K562 (cell line): ENCODE measurements around the gene OSBPL3. TPM values are rescaled to one million over a fixed set of nuclear protein-coding genes. Genes with fewer than 3 reads are reported as not detected.

ENCODE experiments used
- ATAC-seq: fragments of 200-7000 bp; cut with Tn5 transposase; 3 replicates; pipeline ENCODE4 v1.9.1; 2020; ENCODE audit warnings: moderate library complexity
- BruUV-seq: library from RNA; stranded (reverse); fragments of 400-500 nt; replicated peaks from 2 replicates; lab custom pipeline; 2021; lab: Mats Ljungman, UMichigan
- CTCF ChIA-PET: fragments of 300-600 bp; formaldehyde crosslinking; extraction: SDS; loops from one replicate; lab custom pipeline; 2021; ENCODE audit warnings: low intra/inter-chr PET ratio; lab: Yijun Ruan, JAX
- POLR2A ChIA-PET: fragments of 300-600, 350-650 bp; sonication (Branson Sonifier 250); formaldehyde crosslinking; extraction: SDS; loops from one replicate; lab custom pipeline; 2021; ENCODE audit warnings: antibody characterized with exemption, inconsistent platforms; lab: Yijun Ruan, JAX
- DNase-seq, 4 experiments: peaks; one replicate each; pipeline versions ENCODE4 v3.0.0 to v3.0.0-alpha.2; 2011 to 2018; ENCODE audit warnings: low spot score in 3 of 4, mixed read lengths in 3 of 4; ENCODE audit errors: extremely low read depth in 1 of 4
- FAIRE-seq: peaks from 2 replicates; lab custom pipeline; 2011; peaks lifted over from hg19 to GRCh38; lab: Jason Lieb, UNC
- H2AFZ ChIP-seq: 2 replicates; pipeline ENCODE4 v1.6.0; 2011; ENCODE audit warnings: low read depth, low read length, control low read depth, inconsistent platforms
- H3K27ac ChIP-seq: fragments of 200-600 bp; 3 replicates; pipeline ENCODE4 v1.8.0; 2011; ENCODE audit warnings: low read depth, mild to moderate bottlenecking, control low read depth, inconsistent platforms, low read length, moderate library complexity, mixed read lengths; ENCODE audit errors: extremely low read depth
- H3K27me3 ChIP-seq, 2 experiments: fragments of 300-600 bp in 1 of 2; 2 replicates in 1 of 2; 3 replicates in 1 of 2; pipeline versions ENCODE4 v1.6.0 to v1.8.0; 2011; ENCODE audit warnings: inconsistent platforms in 2 of 2, low read length in 2 of 2, mild to moderate bottlenecking in 1 of 2, mixed read lengths in 1 of 2, moderate library complexity in 1 of 2; ENCODE audit not compliant: control insufficient read depth in 2 of 2, insufficient read depth in 2 of 2
- H3K36me3 ChIP-seq: fragments of 300-600 bp; 3 replicates; pipeline ENCODE4 v1.8.0; 2011; ENCODE audit warnings: mild to moderate bottlenecking, low read length, inconsistent platforms; ENCODE audit not compliant: control insufficient read depth, insufficient read depth
- H3K4me1 ChIP-seq, 2 experiments: fragments of 200-600 bp in 1 of 2; replicated peaks in 1 of 2; 2 replicates in 1 of 2; 3 replicates in 1 of 2; pipeline versions ENCODE4 v1.5.1 to v1.8.0; 2011; ENCODE audit warnings: inconsistent platforms in 2 of 2, low read length in 2 of 2, mild to moderate bottlenecking in 1 of 2, mixed read lengths in 1 of 2, moderate library complexity in 1 of 2; ENCODE audit not compliant: control insufficient read depth in 2 of 2, insufficient read depth in 2 of 2
- H3K4me2 ChIP-seq: 2 replicates; pipeline ENCODE4 v1.6.1; 2011; ENCODE audit warnings: low read length, control low read depth, inconsistent platforms, mixed read lengths; ENCODE audit not compliant: insufficient read depth
- H3K4me3 ChIP-seq: fragments of 200-600 bp; sonication (generic), shearing (Covaris generic); 2 replicates; pipeline ENCODE4 v1.5.1; 2016; ENCODE audit warnings: control low read depth, inconsistent platforms
- H3K79me2 ChIP-seq: fragments of 200-600 bp; 3 replicates; pipeline ENCODE4 v1.8.0; 2011; ENCODE audit warnings: low read length, inconsistent platforms; ENCODE audit not compliant: control insufficient read depth, insufficient read depth
- H3K9ac ChIP-seq, 2 experiments: 2 replicates each; pipeline versions ENCODE4 v1.6.0 to v1.6.1; 2011; ENCODE audit warnings: low read depth in 2 of 2, low read length in 2 of 2, control low read depth in 1 of 2, inconsistent platforms in 1 of 2, mild to moderate bottlenecking in 1 of 2, mixed read lengths in 1 of 2; ENCODE audit not compliant: insufficient read depth in 1 of 2
- H3K9me1 ChIP-seq: one replicate; pipeline ENCODE4 v1.6.0; 2011; ENCODE audit warnings: inconsistent platforms, mild to moderate bottlenecking, low read length, moderate library complexity; ENCODE audit not compliant: control insufficient read depth, insufficient read depth
- H3K9me3 ChIP-seq: replicated peaks from 2 replicates; pipeline ENCODE4 v1.5.1; 2011; ENCODE audit warnings: low read depth, low read length, inconsistent platforms; ENCODE audit not compliant: control insufficient read depth, insufficient read depth
- H4K20me1 ChIP-seq: replicated peaks from 2 replicates; pipeline ENCODE4 v1.6.1; 2011; ENCODE audit warnings: low read length, inconsistent platforms, mixed read lengths; ENCODE audit not compliant: control insufficient read depth, insufficient read depth
- FIP1L1 ChIP-seq: fragments of 200-400 bp; formaldehyde crosslinking; IDR thresholded peaks from 2 replicates; pipeline ENCODE4 v1.6.1; 2018; ENCODE audit warnings: mild to moderate bottlenecking, low read depth, low read length; ENCODE audit not compliant: poor library complexity, severe bottlenecking
- FOXA1 ChIP-seq: fragments of 450-650 bp; IDR thresholded peaks from 2 replicates; pipeline ENCODE4 v1.6.1; 2016; ENCODE audit warnings: mild to moderate bottlenecking, borderline replicate concordance
- NR2F6 ChIP-seq: fragments of 450-650 bp; formaldehyde crosslinking; IDR thresholded peaks from 2 replicates; pipeline ENCODE4 v1.4.0; 2020; ENCODE audit warnings: mild to moderate bottlenecking
- POU5F1 ChIP-seq: fragments of 150-350 bp; IDR thresholded peaks from 2 replicates; pipeline ENCODE4 v1.6.1; 2014; ENCODE audit warnings: borderline replicate concordance, low read length, low read depth, mild to moderate bottlenecking; ENCODE audit not compliant: partially characterized antibody
- XRCC3 ChIP-seq: fragments of 450-650 bp; IDR thresholded peaks from 2 replicates; pipeline ENCODE4 v1.6.1; 2017; ENCODE audit warnings: mild to moderate bottlenecking, moderate library complexity
- ZNF212 ChIP-seq: fragments of 450-650 bp; formaldehyde crosslinking; IDR thresholded peaks from 2 replicates; pipeline ENCODE4 v1.4.0; 2020; ENCODE audit warnings: mild to moderate bottlenecking
- ZNF584 ChIP-seq: fragments of 200-800 bp; sonication (Bioruptor generic); IDR thresholded peaks from 2 replicates; pipeline ENCODE4 v1.6.1; 2016; ENCODE audit warnings: low read depth, mild to moderate bottlenecking, missing genetic modification characterization, missing compliant biosample characterization
- WGBS: fragments of 100-300 bp; shearing (Covaris generic); methylation state at CpG from one replicate; pipeline ENCODE4 v1.1.6; 2016; ENCODE audit warnings: low coverage, mixed read lengths; ENCODE audit not compliant: insufficient coverage; ENCODE audit errors: missing lambda C conversion rate; 5-methylcytosine and 5-hydroxymethylcytosine counted together
- in situ Hi-C: fragments of 300-500 bp; cut with MboI; formaldehyde crosslinking; loops from 4 replicates; pipeline ENCODE4 v1.15.0; 2018; ENCODE audit warnings: inconsistent platforms, mixed read lengths
- intact Hi-C: fragments of 100-400 bp; cut with micrococcal nuclease; formaldehyde crosslinking; loops from 2 replicates; pipeline ENCODE4 v1.14.2; 2022
- polyA plus RNA-seq, 8 experiments: library from polyadenylated mRNA; depleted of rRNA in 4 of 8; stranded (reverse) in 5 of 8; unstranded in 3 of 8; fragments of >200 nt; fragmentation: Nextera tagmentation in 2 of 8; fragmentation: Illumina TruSeq in 1 of 8; extraction: Ambion mirVana in 2 of 8; extraction: Trizol in 1 of 8; gene quantifications; 2 replicates each; pipeline versions ENCODE4 v1.2.1 to v1.2.3, GENCODE V29; 2011 to 2014; ENCODE audit warnings: inconsistent platforms in 1 of 8, missing spikeins in 1 of 8
- total RNA-seq, 7 experiments: library from RNA; depleted of rRNA in 6 of 7; stranded (reverse); fragments of >200 nt in 6 of 7; fragmentation: Illumina TruSeq in 2 of 7; extraction: Trizol in 2 of 7; gene quantifications; 2 replicates each; pipeline versions ENCODE4 v1.2.1 to v1.2.3, GENCODE V29; 2011 to 2021; ENCODE audit warnings: low replicate concordance in 1 of 7

The OSBPL3 gene
- total and polyA plus RNA-seq, 9 of the 15 experiments (the other 6 are each of a cell fraction or from before 2014, with no cell fraction given): 4.8 to 37.2 (median 26.5) TPM

DNA sequence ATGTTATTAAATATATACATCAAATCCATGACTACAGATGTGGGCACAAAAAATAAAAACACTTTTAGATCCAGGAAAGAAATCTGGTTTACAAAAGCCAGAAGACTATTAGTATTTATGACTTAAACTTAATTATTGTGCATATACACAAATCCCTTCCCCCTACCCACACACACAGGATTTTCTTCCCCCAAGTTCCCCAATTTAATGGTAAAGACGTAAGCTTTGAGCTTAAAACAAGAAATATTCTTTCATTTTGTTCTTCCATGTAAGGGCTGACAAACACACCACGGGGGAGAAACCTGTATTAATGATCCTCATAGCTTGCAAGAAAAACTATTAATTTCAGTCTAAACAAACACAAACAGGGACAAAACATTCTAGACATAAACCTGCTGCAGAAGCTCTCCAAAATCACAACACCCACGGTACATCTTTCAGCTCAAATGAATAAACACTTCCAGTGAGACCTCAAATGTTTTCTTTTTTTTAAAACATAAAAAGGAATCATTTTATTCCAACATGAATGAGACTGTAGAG, 28.5 kb downstream of the OSBPL3 start:
- in situ Hi-C loops: no loop called here
- Histone ChIP-seq H3K9me3 (no peaks in the 10 kb centered on the region), H3K27me3 (no peaks in the 10 kb centered on the region), H2AFZ (no peak overlapping the region), H3K36me3 (no peaks in the 10 kb centered on the region), H4K20me1 (no peaks in the 10 kb centered on the region; the same call in 1 of the 2 replicates), H3K4me2 (no peak overlapping the region), H3K9ac (no peak overlapping the region), H3K79me2 (peaks cover 97% of the 10 kb centered on the region), H3K27ac (no peak overlapping the region), H3K9me1 (no peaks in the 10 kb centered on the region), H3K4me3 (no peak overlapping the region), H3K4me1 (peaks cover 0 to 2% of the 10 kb centered on the region in 2 experiments; a peak in 2 of 5 replicates)
- DNase-seq (no peak), FAIRE-seq (no peak), ATAC-seq (no peak)
- no TSS peak for BruUV-seq
- TF ChIP-seq FOXA1 (no peak), POU5F1 (no peak), ZNF212 (CRISPR knock-in tag) (no peak), XRCC3 (no peak), NR2F6 (CRISPR knock-in tag) (no peak), ZNF584 (CRISPR knock-in tag) (no peak), FIP1L1 (no peak)
- ChIA-PET CTCF (no interaction called here), POLR2A (interaction anchor here (0.8 to 1.2 kb wide), 2 partner anchors 15 to 27 kb away, joined by 3 read pairs; no protein-coding TSS in a partner anchor)
- intact Hi-C loops: no loop called here
- whole genome bisulfite sequencing: 58% methylated on average over 3 of the region's 3 CpGs
